ENCODE measurements around the gene WDR91. TPM values are rescaled to one million over a fixed set of nuclear protein-coding genes. Genes with fewer than 3 reads are reported as not detected.

WDR91 gene
- total and polyA plus RNA-seq, 5 experiments from 2014 or later: 3.3 to 39.0 (median 7.2) TPM

DNA sequence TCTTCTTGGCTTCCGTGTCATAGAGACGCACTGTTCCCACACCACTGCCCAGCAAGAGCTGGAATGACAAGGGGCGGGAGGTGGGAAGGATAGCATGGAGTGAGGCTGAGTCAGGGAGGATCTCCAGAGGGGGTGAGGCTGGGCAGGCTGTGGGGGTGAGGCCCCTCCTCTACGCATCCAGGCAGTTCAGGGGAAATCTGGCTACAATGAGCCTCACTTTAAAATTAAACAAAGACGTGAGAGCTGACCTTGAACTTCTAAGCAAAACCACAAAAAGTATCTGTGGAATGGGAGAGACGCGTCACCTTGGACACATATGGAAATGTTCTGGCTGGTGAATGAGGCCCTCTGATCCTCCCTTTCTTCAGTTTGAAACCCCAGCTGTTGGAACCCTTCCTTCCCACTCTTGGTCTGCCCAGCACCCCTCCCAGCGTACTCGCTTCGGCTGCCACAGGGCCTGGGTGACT is 17.7 kb downstream of the WDR91 start:
- Mint-ChIP-seq H3K9me3 (no peaks in the 10 kb centered on the region), H3K4me1 (peaks cover 0 to 4% (median 0%) of the 10 kb centered on the region in 4 donors), H3K27me3 (no peaks in the 10 kb centered on the region), H3K27ac (peak overlapping the region in 2 of 10 donors; percentile 17 to 37), H3K4me3 (no peak overlapping the region), H3K36me3 (peaks cover 7 to 97% (median 53%) of the 10 kb centered on the region in 3 donors)
- POLR2A ChIA-PET: interaction anchor here (1.2 kb wide), 1 partner anchor 17 kb away, joined by 4 read pairs; the partner anchor contains the start of gene WDR91
- no peak for ATAC-seq
- no peak for DNase-seq

DNA sequence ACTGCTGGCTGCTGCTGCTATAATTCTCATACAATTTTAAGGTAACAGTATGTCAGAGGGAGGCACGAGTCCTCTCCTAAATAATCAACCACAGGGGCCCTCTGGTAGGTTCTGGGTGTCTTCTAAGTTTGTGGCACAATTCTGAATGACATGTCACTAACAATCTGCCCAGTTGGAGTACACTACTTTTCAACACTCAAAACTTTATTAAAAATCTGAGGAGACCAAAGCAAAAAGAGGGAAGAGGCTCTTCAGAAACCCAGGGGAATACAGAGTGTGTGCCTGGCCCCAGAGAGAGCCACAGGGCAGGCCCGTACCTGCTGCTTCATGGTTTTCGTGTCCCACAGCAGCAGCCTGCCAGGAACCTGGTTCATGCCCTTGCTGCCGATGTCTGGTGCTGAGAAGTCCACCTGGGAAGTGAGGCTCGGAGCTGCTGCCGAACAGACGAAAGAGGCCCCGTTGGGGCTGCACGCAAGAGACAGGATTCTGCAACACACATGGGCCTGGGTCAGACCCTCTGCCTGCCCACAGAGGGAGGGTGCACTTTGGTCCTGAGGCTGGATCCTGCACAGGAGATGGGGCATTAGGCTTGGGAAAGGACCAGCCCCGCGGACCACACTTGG is 18.3 kb downstream of the WDR91 start:
- ATAC-seq: no peak
- Mint-ChIP-seq H3K27me3 (no peaks in the 10 kb centered on the region), H3K27ac (no peak overlapping the region)

GRCh38 chr7:135190703-135191102 is 20.6 kb downstream of the WDR91 start:
- POLR2A ChIA-PET: no interaction called here
- DNase-seq (no peak), ATAC-seq (no peak)
- Mint-ChIP-seq H3K4me1 (peaks cover 0 to 4% (median 0%) of the 10 kb centered on the region in 4 donors), H3K27me3 (no peaks in the 10 kb centered on the region), H3K36me3 (peaks cover 7 to 97% (median 67%) of the 10 kb centered on the region in 3 donors), H3K4me3 (no peak overlapping the region), H3K9me3 (no peaks in the 10 kb centered on the region), H3K27ac (peak overlapping the region in 2 of 10 donors; percentile 5 to 57)

More for the DNA sequence above, 18.3 kb downstream of the WDR91 start:
- Mint-ChIP-seq H3K4me1 (peaks cover 0 to 4% (median 0%) of the 10 kb centered on the region in 4 donors), H3K4me3 (no peak overlapping the region), H3K36me3 (peaks cover 7 to 98% (median 53%) of the 10 kb centered on the region in 3 donors), H3K9me3 (no peaks in the 10 kb centered on the region)
- POLR2A ChIA-PET: no interaction called here
- no peak for DNase-seq

GRCh38 chr7:135189961-135190360 is 21.4 kb downstream of the WDR91 start:
- POLR2A ChIA-PET: no interaction called here
- DNase-seq (no peak), ATAC-seq (no peak)
- Mint-ChIP-seq H3K36me3 (peaks cover 7 to 97% (median 71%) of the 10 kb centered on the region in 3 donors), H3K4me1 (peaks cover 0 to 4% (median 0%) of the 10 kb centered on the region in 4 donors), H3K9me3 (no peaks in the 10 kb centered on the region), H3K27ac (peak overlapping the region in 1 of 10 donors; percentile 15), H3K4me3 (no peak overlapping the region), H3K27me3 (no peaks in the 10 kb centered on the region)

DNA sequence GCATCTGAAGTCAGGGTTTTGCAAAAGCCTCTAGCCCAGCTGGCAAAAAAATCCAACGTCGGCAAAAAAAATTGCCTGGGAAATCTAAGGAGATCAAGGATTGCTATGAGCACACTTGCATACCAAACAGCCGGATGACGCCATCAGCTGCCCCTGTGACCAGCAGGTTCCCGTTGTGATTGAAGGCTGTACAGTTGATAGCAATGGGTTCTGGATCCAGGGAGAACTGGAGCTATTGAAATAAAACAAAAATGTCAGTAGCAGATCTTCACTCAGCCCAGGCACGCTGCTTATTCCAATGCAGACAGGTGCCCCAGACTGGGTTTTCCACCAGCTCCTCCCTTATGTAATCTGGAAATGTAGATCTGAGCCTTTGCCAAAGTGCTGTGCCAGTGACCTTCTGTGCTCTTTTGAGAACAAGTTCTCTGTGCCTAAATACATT is 22.1 kb downstream of the WDR91 start:
- Mint-ChIP-seq H3K4me3 (no peak overlapping the region), H3K36me3 (peaks cover 11 to 97% (median 74%) of the 10 kb centered on the region in 3 donors), H3K27ac (peak overlapping the region in 1 of 10 donors; percentile 15), H3K27me3 (no peaks in the 10 kb centered on the region), H3K4me1 (peaks cover 0 to 4% (median 0%) of the 10 kb centered on the region in 4 donors), H3K9me3 (peaks cover 0 to 1% (median 0%) of the 10 kb centered on the region in 9 donors)
- DNase-seq (no peak), ATAC-seq (no peak)
- POLR2A ChIA-PET: no interaction called here

- peak overlapping the region in 2 of 10 donors; percentile 69 to 71 for H3K27ac Mint-ChIP-seq
- ATAC-seq (peak in 1 of 2 donors; percentile 36), DNase-seq (no peak)
- POLR2A ChIA-PET: no interaction called here
- peaks cover 0 to 7% (median 0%) of the 10 kb centered on the region in 4 donors for H3K4me1 Mint-ChIP-seq
- H3K27me3 Mint-ChIP-seq: no peaks in the 10 kb centered on the region
- peaks cover 19 to 97% (median 75%) of the 10 kb centered on the region in 3 donors for H3K36me3 Mint-ChIP-seq
- peaks cover 0 to 8% (median 3%) of the 10 kb centered on the region in 9 donors for H3K9me3 Mint-ChIP-seq
- H3K4me3 Mint-ChIP-seq: no peak overlapping the region
These were observed 22.9 kb downstream of the WDR91 start for GRCh38 chr7:135188298-135188984.

- POLR2A ChIA-PET: interaction anchor here (0.9 kb wide), 1 partner anchor 22 kb away, joined by 3 read pairs; no protein-coding TSS in a partner anchor
- H3K36me3 Mint-ChIP-seq: peaks cover 23 to 96% (median 87%) of the 10 kb centered on the region in 3 donors
- no peak overlapping the region for H3K4me3 Mint-ChIP-seq
- H3K27me3 Mint-ChIP-seq: no peaks in the 10 kb centered on the region
- peaks cover 5 to 19% (median 13%) of the 10 kb centered on the region in 9 donors for H3K9me3 Mint-ChIP-seq
- DNase-seq (no peak), ATAC-seq (no peak)
- H3K27ac Mint-ChIP-seq: peak overlapping the region in 3 of 10 donors; percentile 11 to 55 (median 53)
- H3K4me1 Mint-ChIP-seq: peaks cover 0 to 9% (median 0%) of the 10 kb centered on the region in 4 donors
These were observed 24.5 kb downstream of the WDR91 start for GRCh38 chr7:135186841-135187253.

DNA sequence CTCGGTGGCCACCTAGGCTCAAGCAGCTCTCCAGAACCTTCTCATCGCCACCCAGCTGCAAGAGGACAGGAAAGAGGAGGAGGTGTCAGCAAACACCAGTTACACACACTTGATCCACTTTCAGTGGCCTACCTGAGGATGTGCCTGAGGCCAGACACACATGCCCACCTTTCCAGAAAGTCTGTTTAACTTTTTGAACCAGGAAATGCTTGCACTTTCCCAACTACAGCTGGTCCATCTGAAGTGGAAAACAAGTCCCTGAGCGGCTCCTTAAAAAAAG is 25.1 kb downstream of the WDR91 start:
- POLR2A ChIA-PET: interaction anchor here (0.8 to 1.4 kb wide), 3 partner anchors 15 to 22 kb away, joined by 3 read pairs; partner anchors contain the start of gene CYREN
- ATAC-seq (no peak), DNase-seq (no peak)
- H3K9me3 Mint-ChIP-seq: peaks cover 7 to 24% (median 19%) of the 10 kb centered on the region in 9 donors
- no peak overlapping the region for H3K4me3 Mint-ChIP-seq
- peaks cover 29 to 96% (median 88%) of the 10 kb centered on the region in 3 donors for H3K36me3 Mint-ChIP-seq
- H3K4me1 Mint-ChIP-seq: peaks cover 0 to 7% (median 0%) of the 10 kb centered on the region in 4 donors
- H3K27ac Mint-ChIP-seq: peak overlapping the region in 1 of 10 donors; percentile 82
- no peaks in the 10 kb centered on the region for H3K27me3 Mint-ChIP-seq

- Mint-ChIP-seq H3K27me3 (no peaks in the 10 kb centered on the region), H3K36me3 (peaks cover 34 to 93% (median 89%) of the 10 kb centered on the region in 3 donors), H3K4me3 (no peak overlapping the region), H3K9me3 (peaks cover 7 to 30% (median 22%) of the 10 kb centered on the region in 9 donors), H3K4me1 (peaks cover 0 to 7% (median 0%) of the 10 kb centered on the region in 4 donors), H3K27ac (peak overlapping the region in 4 of 10 donors; percentile 10 to 82 (median 22))
- DNase-seq (no peak), ATAC-seq (no peak)
- POLR2A ChIA-PET: interaction anchor here (0.8 to 1.4 kb wide), 3 partner anchors 15 to 23 kb away, joined by 3 read pairs; partner anchors contain the start of gene CYREN
These were observed 25.7 kb downstream of the WDR91 start for GRCh38 chr7:135185471-135186260.

GRCh38 chr7:135184254-135184841 is 27.0 kb downstream of the WDR91 start:
- no peak for DNase-seq
- ATAC-seq: no peak
- Mint-ChIP-seq H3K9me3 (peaks cover 7 to 40% (median 27%) of the 10 kb centered on the region in 9 donors), H3K4me1 (peaks cover 0 to 5% (median 0%) of the 10 kb centered on the region in 4 donors), H3K27me3 (no peaks in the 10 kb centered on the region), H3K27ac (no peak overlapping the region), H3K4me3 (no peak overlapping the region), H3K36me3 (peaks cover 44 to 85% (median 85%) of the 10 kb centered on the region in 3 donors)
- POLR2A ChIA-PET: no interaction called here

DNA sequence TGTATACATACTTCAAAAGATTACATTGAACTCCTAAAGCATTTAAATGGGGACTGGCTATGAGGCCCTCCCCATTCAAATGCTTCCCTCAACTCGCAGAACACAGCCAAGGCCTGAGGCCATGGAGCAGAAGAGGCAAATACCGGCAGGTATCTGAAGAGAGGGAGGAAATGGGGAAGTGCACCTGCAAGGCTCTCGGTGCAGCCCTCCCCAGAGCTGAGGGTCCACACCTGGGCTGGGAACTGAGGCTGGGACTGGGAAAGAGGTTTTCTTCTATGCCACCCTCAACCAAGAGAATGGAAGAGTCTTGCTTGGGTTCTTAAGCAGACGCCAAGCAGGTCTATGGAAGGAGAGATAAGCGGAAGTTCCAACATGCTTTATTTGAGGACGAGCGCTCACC is 27.8 kb downstream of the WDR91 start:
- peaks cover 0 to 5% (median 0%) of the 10 kb centered on the region in 4 donors for H3K4me1 Mint-ChIP-seq
- DNase-seq: no peak
- H3K27ac Mint-ChIP-seq: peak overlapping the region in 1 of 10 donors; percentile 34
- POLR2A ChIA-PET: no interaction called here
- peaks cover 52 to 83% (median 77%) of the 10 kb centered on the region in 3 donors for H3K36me3 Mint-ChIP-seq
- ATAC-seq: no peak
- H3K9me3 Mint-ChIP-seq: peaks cover 7 to 48% (median 33%) of the 10 kb centered on the region in 9 donors
- H3K27me3 Mint-ChIP-seq: no peaks in the 10 kb centered on the region
- H3K4me3 Mint-ChIP-seq: peak overlapping the region in 1 of 10 donors; percentile 41
